GM18951 (cell line): Measurements from ENCODE around the gene MCM7.

Experiments
- POLR2A ChIP-seq: IDR thresholded peaks from 4 replicates; pipeline ENCODE4 v1.6.1; 2011; ENCODE audit warnings: mild to moderate bottlenecking; ENCODE audit not compliant: insufficient read length, insufficient read depth; ENCODE audit errors: extremely low read depth
- in situ Hi-C: fragments of 300-500 bp; cut with MboI; formaldehyde crosslinking; loops from one replicate; pipeline ENCODE4 v1.12.0; 2022; ENCODE audit warnings: low sequenced_read_pairs, mixed read lengths, inconsistent platforms; ENCODE audit not compliant: unreplicated experiment

The MCM7 gene

DNA sequence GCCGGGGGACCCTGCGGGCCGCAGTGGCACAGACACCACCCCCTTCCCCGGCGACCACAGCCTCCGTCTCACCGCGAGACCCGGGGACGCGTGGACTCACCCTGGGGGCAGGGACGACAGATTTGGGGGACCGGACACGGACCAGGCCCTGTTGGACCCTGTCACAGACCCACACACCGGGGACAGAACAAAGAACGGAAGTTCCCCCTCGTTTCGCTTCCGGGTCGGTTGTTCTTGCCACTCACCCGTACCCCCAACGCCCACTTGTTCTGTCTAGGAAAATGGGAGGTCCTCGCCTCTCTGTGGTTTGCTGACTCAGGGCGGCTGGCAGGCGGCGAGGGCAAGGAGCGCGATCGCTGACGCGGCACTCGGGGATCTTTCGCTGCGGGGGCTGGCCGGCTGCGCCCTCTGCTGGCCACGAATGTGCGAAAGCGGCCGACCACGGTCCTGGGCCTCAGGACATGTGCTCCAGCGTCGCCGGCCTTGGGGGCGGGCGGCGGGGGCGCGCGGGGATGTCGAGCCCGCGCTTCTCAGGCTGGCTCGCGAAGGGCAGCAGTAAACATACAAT, 19.6 kb downstream of the MCM7 start, which contains the start of gene ZNF3:
TSS of gene ZNF3 (minus strand) at position 189 of the 568 bp plus-strand sequence. CDS start 4,366 bp downstream, outside the sequence.
- in situ Hi-C loops: no loop called here
- TF ChIP-seq POLR2A: peak; percentile 83

DNA sequence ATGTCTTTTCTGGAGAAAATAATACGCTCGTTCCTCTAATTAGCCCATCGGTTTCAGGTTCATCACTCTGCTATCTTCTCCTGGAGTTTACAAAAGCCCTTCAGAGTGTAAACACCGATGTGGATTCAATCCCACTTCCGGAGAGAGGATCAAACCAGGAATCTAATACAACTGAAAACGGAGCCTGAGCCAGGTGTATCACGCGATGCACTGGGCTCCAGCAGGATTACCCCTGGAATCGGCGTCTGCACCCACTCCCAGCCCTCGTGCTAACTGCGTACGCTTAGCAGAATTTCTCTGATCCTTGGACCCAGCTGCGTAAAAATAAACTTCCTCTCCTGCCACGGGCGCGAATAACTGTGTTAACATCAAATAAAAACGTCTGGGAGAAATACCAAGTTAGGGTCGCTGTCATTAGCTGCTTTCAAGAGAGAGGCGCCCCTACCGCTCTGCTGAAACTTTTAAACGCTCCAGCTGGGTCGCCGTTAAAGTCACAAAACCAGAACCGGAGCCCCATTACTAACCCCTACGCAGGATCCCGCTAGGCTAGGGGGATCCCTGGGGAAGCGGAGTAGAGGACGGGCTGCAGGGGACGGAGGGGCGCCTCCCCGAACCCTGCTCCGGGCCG, 20.2 kb downstream of the MCM7 start:
- in situ Hi-C loops: no loop called here

DNA sequence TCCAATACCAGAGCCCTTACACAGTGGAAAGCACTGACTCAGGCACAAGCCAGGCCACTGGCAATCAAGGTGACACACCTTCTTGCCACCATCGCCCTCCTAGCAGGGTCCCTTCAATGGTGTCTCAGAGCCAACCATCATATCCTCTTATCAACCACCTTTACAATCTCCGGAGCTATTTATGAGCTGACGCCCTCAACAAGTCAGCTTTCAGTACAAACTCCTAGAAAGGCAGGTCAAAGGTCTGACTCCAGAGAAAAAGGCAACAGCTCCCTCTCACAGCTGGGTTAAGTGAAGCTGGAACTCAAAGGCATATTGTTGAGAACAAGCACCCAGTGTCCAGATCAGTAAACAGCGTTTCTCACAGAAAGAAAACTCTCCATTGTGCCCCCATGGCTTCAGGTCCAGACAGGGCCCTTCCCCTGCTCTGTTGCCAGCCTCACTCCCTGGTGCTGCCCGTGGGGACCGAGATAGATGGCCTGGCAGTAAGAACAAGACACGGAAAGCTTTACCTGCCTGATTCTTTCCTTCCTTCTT, 22.1 kb downstream of the MCM7 start:
- no peak for TF ChIP-seq POLR2A
- in situ Hi-C loops: no loop called here

More for the DNA sequence above, 20.2 kb downstream of the MCM7 start:
- TF ChIP-seq POLR2A: no peak

DNA sequence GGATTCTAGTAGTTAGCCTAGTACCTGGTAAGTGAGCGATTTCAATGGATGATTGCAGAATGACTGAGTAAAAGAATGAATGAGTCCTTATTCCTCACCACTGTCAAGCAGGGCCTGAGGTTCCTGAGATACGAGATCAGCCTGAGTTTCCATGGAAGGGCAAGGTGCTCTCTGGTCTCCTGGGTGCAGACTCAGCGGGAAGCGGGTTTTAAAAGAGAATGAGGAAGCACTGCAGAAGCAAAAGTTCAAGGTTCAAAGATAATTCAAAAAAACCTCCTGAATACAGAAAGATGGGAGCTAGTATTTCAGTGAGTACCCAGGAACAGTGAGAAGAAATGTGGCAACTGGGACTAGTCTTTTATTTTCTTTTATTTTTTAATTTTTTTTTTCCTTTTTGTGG, 24.0 kb downstream of the MCM7 start:
- in situ Hi-C loops: no loop called here
- TF ChIP-seq POLR2A: no peak

DNA sequence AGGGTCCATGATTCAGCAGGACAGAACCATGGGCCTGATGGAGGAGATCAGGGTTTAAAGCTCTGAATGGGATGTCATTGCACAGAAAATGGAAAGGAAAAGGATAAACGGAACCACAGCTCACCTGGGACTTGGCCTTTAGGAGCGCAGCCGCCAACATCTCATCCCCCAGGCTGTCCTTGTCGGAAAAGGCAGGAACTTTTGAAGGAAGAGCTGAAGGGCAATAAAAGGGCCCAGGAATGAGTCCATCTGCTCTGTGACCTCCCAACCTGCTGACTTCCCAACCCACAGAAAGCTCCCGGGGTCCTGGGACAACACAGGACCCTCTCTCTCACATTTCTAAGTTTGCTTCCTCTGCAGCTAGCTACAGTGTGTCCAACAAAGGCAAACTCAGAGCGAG, 25.8 kb downstream of the MCM7 start:
- in situ Hi-C loops: no loop called here
- no peak for TF ChIP-seq POLR2A

DNA sequence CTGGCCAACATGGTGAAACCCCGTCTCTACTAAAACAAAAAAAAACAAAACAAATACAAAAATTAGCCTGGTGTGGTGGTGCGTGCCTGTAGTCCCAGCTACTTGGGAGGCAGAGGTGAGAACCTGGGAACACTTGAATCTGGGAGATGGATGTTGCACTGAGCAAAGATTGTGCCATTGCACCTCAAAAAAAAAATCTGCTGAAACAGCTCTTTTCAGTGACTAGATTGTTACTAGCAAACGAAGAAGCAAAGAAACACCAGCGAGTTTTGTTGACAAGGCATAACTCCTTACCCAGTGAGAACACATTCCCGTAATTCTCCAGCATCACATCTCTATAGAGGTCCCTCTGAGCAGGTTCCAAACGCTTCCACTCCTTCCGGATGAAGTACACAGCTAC, 26.4 kb downstream of the MCM7 start:
- TF ChIP-seq POLR2A: no peak
- in situ Hi-C loops: no loop called here

DNA sequence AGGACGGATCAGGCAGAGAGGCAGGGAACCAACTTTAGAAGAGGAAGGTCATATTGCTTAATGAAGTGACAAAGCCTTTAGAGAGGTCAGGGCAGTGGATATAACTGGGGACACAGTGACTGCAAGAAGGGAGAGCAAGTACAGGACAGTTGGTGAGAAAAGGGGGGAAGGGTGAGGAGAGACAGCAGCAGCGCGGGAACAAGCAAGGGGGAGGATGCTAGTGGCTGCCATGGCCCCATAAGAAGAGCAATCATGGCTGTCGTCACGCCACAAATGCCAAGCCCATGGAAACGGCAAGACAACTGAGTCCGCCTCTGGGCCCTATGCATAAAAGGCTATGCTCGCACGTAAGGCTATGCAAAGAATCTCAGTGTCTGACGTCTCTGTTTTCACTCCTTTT, 28.7 kb downstream of the MCM7 start:
- in situ Hi-C loops: no loop called here

DNA sequence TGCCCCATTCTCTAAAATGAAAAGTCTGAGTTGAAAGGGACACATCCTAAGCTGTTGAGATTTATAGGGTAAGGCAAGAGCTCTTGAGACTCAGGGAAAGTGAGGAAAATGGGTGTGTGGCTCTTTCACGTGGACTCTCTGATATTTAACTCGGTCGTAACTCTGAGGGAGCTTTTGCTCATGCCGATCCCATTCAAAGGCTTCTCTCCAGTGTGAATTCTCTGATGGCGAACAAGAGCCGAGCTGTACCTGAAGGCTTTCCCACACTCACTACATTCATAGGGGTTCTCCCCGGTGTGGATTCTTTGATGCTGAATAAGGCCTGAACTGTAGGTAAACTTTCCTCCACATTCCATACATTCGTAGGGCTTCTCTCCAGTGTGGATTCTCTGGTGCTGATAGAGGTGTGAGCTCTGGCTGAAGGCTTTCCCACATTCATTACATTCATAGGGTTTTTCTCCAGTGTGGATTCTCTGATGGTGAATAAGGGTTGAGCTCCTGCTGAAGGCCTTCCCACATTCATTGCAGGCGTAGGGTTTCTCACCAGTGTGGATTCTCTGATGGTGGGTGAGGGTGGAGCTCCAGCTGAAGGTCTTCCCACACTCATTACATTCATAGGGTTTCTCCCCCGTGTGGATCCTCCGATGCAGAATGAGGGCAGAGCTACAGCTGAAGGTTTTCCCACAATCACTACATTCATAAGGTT, 30.0 kb downstream of the MCM7 start:
- TF ChIP-seq POLR2A: no peak
- in situ Hi-C loops: no loop called here

More for the DNA sequence above, 28.7 kb downstream of the MCM7 start:
- TF ChIP-seq POLR2A: no peak

DNA sequence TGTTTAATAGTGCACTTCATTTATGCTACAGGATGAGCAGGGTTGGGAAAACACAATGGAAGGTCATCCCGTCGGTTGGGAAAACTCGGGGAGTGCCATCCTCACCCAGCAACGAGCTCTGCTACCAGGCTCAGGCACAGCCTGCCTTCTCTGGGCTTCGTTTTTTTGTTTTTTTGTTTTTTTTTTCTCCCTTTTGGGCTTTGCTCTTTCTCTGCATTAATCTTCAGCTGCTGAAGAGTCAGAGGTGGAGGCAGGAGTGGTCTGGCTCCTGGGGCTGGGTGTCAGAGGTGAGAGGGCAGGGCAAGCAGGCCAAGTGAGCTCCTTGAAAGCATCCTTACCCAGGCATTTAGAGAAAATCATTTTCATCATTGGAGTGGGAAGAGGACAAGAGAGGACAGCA, 31.2 kb downstream of the MCM7 start:
- in situ Hi-C loops: no loop called here
- no peak for TF ChIP-seq POLR2A

DNA sequence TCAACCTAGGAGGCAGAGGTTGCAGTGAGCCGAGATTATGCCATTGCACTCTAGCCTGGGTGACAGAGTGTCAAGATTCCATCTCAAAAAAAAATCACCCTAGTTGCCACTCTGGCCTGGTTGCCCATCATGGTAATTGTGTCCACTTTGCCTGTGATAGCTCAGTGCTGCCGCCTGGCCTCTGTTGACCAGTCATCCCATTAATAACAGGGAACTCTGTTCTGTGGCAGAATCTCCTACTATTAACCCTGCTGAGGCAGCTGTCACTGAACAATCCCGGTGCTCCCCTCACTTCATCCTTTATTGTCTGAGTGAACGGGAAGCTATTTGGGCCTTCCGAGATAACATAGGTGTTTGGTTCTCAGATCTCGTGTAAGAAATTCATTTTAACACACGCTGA, 34.2 kb downstream of the MCM7 start:
- no peak for TF ChIP-seq POLR2A
- in situ Hi-C loops: no loop called here

DNA sequence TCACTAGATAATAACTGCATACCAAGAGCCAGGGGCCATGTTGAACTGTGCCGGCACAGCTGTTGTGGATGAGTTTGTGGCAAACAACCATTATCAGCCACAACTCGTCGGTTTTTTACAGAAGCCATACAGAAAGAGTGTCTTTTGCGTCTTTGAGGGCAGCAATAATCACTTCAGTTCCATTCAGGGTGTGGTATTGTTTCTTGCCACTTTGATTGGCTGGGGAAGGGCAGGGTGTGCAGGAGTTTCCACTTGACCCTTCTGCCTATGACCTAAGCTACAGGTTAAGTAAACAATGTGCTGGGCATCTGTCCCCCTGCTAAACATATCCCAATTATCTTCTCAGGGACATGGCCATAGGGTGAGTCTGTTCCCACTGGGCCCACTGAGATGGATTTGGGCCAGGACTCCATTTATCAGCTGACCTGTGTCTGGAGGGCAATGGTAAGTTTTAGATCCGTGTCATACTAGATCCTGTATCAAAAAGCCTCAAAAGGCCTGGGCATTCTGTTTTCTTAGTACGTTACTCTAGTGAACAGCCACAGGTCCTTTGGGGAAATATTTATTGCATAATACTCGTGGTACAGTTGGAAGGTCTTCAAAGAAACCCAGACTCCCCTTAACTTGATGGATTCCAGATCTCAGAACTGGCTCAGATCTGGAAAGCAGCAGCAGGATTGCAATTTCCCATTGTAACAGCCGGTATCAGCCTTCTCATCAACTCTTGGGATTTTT, 35.6 kb downstream of the MCM7 start:
- in situ Hi-C loops: no loop called here
- TF ChIP-seq POLR2A: no peak

DNA sequence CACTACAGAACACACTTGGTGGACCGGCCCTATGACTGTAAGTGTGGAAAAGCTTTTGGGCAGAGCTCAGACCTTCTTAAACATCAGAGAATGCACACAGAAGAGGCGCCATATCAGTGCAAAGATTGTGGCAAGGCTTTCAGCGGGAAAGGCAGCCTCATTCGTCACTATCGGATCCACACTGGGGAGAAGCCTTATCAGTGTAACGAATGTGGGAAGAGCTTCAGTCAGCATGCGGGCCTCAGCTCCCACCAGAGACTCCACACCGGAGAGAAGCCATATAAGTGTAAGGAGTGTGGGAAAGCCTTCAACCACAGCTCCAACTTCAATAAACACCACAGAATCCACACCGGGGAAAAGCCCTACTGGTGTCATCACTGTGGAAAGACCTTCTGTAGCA, 37.0 kb downstream of the MCM7 start:
- no peak for TF ChIP-seq POLR2A

DNA sequence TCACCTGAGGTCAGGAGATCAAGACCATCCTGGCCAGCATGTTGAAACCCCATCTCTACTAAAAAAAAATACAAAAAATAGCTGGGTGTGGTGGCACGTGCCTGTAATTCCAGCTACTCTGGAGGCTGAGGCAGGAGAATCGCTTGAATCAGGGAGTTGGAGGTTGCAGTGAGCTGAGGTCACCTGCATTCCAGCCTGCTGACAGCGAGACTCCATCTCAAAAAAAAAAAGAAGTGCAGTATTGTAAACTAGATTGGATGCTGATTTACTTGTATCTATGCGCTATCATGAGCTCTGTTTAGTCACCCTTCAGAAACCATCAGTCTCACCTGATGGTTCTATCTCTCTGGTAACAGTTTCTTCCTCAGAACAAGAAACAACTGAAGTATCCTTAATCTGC, 37.8 kb downstream of the MCM7 start:
- in situ Hi-C loops: no loop called here
- TF ChIP-seq POLR2A: no peak

More for the DNA sequence above, 37.0 kb downstream of the MCM7 start:
- in situ Hi-C loops: no loop called here
